HL-60 (cell line): ENCODE measurements around the gene CHST11.

Experiments used
- GABPA ChIP-seq: IDR thresholded peaks from 2 replicates; pipeline ENCODE4 v1.6.1; 2012; ENCODE audit warnings: low read depth
- POLR2AphosphoS5 ChIP-seq: IDR thresholded peaks from 2 replicates; pipeline ENCODE4 v1.6.1; 2012; ENCODE audit warnings: low read depth
- SPI1 ChIP-seq: IDR thresholded peaks from 2 replicates; pipeline ENCODE4 v1.6.1; 2012; ENCODE audit warnings: low read depth, mild to moderate bottlenecking, borderline replicate concordance
- TF ChIP-seq, protein P1 (sequence below): IDR thresholded peaks from 2 replicates; pipeline ENCODE4 v1.6.1; 2012; ENCODE audit warnings: low read depth; ENCODE audit not compliant: insufficient replicate concordance
- TF ChIP-seq, protein P2 (sequence below): IDR thresholded peaks from one replicate; pipeline ENCODE4 v1.5.1; 2011; ENCODE audit warnings: low read length, control low read depth, inconsistent platforms; ENCODE audit not compliant: insufficient read depth

DNA sequence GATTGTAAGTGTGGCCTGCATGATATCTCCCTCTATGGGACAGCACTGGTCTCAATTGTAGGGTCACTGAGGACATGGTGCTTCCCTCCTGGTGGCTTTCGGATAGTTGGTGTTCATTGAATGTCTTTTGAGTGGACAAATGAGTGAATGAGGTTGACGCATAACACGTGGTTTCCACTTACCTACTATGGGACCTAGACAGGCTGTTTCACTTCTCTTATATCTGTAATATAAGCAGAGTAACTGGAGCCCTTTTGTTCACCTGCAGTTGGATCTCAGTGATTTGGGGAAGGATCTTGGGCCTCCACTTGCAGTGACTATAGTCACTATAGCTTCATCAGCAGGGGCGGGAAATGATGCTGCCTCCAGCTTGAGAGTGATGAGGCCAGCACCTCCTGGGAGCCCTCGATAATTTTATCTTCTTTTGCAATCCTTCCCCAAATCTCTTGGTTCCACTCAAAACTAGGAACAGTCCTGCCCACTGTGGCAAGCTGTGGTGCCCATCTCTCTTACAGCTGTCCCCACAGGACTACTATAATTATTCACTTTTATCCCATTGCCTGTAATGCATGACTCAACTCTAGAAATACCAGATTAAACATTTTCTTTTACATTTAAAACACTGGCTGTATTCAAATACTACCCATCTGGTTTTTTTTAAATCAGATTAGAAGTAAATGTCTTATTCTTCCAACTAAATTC, 242.9 kb downstream of the CHST11 start:
- no peak for TF ChIP-seq POLR2AphosphoS5
- TF ChIP-seq, protein P1, sequence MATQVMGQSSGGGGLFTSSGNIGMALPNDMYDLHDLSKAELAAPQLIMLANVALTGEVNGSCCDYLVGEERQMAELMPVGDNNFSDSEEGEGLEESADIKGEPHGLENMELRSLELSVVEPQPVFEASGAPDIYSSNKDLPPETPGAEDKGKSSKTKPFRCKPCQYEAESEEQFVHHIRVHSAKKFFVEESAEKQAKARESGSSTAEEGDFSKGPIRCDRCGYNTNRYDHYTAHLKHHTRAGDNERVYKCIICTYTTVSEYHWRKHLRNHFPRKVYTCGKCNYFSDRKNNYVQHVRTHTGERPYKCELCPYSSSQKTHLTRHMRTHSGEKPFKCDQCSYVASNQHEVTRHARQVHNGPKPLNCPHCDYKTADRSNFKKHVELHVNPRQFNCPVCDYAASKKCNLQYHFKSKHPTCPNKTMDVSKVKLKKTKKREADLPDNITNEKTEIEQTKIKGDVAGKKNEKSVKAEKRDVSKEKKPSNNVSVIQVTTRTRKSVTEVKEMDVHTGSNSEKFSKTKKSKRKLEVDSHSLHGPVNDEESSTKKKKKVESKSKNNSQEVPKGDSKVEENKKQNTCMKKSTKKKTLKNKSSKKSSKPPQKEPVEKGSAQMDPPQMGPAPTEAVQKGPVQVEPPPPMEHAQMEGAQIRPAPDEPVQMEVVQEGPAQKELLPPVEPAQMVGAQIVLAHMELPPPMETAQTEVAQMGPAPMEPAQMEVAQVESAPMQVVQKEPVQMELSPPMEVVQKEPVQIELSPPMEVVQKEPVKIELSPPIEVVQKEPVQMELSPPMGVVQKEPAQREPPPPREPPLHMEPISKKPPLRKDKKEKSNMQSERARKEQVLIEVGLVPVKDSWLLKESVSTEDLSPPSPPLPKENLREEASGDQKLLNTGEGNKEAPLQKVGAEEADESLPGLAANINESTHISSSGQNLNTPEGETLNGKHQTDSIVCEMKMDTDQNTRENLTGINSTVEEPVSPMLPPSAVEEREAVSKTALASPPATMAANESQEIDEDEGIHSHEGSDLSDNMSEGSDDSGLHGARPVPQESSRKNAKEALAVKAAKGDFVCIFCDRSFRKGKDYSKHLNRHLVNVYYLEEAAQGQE: no peak
- TF ChIP-seq, protein P2, sequence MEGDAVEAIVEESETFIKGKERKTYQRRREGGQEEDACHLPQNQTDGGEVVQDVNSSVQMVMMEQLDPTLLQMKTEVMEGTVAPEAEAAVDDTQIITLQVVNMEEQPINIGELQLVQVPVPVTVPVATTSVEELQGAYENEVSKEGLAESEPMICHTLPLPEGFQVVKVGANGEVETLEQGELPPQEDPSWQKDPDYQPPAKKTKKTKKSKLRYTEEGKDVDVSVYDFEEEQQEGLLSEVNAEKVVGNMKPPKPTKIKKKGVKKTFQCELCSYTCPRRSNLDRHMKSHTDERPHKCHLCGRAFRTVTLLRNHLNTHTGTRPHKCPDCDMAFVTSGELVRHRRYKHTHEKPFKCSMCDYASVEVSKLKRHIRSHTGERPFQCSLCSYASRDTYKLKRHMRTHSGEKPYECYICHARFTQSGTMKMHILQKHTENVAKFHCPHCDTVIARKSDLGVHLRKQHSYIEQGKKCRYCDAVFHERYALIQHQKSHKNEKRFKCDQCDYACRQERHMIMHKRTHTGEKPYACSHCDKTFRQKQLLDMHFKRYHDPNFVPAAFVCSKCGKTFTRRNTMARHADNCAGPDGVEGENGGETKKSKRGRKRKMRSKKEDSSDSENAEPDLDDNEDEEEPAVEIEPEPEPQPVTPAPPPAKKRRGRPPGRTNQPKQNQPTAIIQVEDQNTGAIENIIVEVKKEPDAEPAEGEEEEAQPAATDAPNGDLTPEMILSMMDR: no peak
- no peak for TF ChIP-seq GABPA
- TF ChIP-seq SPI1: no peak
